Astrocyte (in vitro differentiated cells and primary cell): Measurements from ENCODE around the gene NECTIN1.

ENCODE experiments used
- CTCF ChIP-seq: IDR thresholded peaks from 2 replicates; pipeline ENCODE4 v1.5.1; 2011; ENCODE audit warnings: low read depth, mild to moderate bottlenecking, inconsistent platforms, low read length, moderate library complexity; ENCODE audit not compliant: insufficient read depth
- EZH2 ChIP-seq: IDR thresholded peaks from 2 replicates; pipeline ENCODE4 v1.6.1; 2012; ENCODE audit warnings: mild to moderate bottlenecking, low read length, inconsistent platforms; ENCODE audit not compliant: insufficient read depth

DNA sequence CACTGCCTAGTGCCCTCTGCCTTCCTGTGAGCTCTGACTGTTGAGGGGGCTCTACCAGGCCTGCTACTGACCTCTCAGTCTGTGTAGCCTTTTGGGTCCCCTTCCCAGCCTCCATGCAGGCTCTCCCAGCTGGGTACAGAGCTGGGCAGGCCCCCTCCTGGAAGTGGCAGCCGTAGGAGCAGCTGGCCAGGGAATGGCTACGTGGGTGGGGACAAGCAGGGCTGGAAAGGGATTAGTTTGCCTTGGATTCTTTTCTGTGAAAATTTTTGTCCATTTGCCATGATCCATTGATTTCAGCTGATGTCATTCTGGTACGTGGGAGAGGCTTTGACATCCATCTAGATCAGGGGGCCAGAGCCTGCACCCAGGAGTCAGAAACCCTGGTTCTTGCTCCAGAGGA lies 23.9 kb upstream of the NECTIN1 start:
- TF ChIP-seq CTCF: no peak
- no peak for TF ChIP-seq EZH2
